Mammary epithelial cell (primary cell): ENCODE measurements around the gene CALN1.

ENCODE experiments used
- CTCF ChIP-seq, 2 donors: IDR thresholded peaks in 1 of 2; conservative IDR thresholded peaks in 1 of 2; 2 replicates each; pipeline ENCODE4 v1.5.1; 2011 to 2012; ENCODE audit warnings: inconsistent platforms in 2 of 2, low read length in 2 of 2, mild to moderate bottlenecking in 2 of 2, control low read depth in 1 of 2, low read depth in 1 of 2; ENCODE audit not compliant: insufficient read depth in 1 of 2; ENCODE audit errors: extremely low read depth in 1 of 2
- EZH2 ChIP-seq: IDR thresholded peaks from 2 replicates; pipeline ENCODE4 v1.6.1; 2012; ENCODE audit warnings: low read length, inconsistent platforms, borderline replicate concordance

GRCh38 chr7:71851776-71852498, 560.2 kb downstream of the CALN1 start:
- TF ChIP-seq EZH2 (no peak), CTCF (conservative IDR thresholded peaks at IDR 0.05 in 1 of 2, IDR thresholded peaks at IDR 0.05 in 1 of 2; ENCODE audit: extremely low read depth in 1 of 2, insufficient read depth in 1 of 2, low read depth in 1 of 2, low read length in 2 of 2) (no peak)
